Ramos (cell line): ENCODE data around the gene KLHDC4.

Experiments used
- in situ Hi-C: fragments of 300-500 bp; cut with MboI; formaldehyde crosslinking; loops from one replicate; pipeline ENCODE4 v1.14.3; 2022; ENCODE audit warnings: low sequenced_read_pairs; ENCODE audit not compliant: unreplicated experiment

Gene KLHDC4

DNA sequence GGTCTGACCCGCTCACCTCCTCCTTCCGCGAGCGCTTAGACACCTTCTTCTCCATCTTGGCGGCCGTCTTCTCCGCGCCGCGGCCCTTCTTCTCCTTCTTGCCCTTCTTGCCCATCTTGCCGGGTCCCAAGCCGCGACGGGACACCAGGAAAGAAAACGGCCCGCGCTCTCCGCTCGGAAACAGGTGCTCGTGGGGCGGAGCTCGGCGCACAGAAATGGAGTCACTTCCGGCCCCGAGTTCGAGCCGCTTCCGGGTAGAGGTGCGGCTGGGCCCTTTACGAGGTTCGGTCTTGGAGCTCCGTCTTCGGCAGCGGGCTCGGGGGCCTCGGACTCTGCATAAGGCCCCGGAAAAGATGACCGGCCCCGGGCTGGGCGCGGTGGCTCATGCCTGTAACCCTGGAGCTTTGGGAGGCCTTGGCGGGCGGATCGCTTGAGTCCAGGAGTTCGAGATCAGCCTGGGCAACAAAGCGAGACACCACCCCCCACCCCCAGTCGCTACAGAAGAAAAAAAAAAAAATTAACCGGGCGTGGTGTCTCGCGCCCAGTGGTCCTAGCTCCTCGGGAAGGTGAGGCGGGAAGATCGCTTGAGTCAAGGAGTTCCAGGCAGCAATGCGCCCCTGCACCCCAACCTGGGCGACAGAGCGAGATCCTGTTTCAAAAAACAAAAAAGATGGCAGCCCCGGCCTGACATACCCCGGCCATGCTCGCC, at the start of gene KLHDC4:
KLHDC4 (minus strand) TSS at position 211 of the 709 bp plus-strand sequence; CDS start at position 115, 96 bp downstream.
- in situ Hi-C loops = loop anchor here (5.0 kb wide), 1 partner anchor 214 kb away; no protein-coding TSS in a partner anchor

DNA sequence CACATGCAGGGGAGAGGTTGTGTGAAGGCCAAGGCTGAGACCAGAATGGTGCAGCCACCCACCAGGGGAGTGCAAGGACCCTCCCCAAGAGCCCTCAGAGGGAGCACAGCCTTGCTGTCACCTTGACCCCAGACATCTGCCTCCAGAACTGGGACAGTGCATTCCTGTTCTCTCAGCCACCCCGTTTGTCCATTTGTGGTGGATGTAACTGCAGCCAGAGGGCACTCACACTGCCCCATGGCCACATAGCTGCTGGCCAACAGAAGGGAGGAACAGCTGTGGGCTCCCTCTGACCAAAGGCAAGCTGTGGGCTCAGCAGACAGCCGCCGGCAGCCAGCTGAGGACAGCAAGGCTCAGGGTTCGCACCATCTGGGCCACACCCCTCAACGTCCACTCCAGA, 49.8 kb upstream of the KLHDC4 start:
- in situ Hi-C loops = loop anchor here (25.0 kb wide), 1 partner anchor 1172 kb away; the partner anchor contains the start of gene CBFA2T3

DNA sequence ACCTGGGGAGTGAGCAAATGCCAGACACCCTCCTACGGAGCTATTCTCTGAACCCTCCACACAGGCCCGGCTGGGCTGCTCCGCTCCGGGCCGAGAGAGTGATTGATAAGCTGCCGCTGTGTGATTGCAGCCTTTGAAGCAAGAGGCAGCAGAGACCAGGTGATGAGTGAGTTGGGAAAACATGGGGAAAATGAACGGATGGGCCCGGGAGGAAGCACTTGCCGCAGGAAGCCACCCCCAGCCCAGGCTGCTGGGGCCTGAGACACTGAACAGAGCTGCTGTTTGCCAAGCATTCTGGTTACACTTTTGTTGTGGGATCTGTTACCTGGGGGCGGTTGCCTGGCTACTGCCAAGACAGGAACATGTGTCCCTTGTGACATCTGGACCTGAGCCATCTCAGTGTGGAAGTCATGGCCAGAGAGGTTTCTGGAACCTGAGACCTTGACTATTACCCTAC, 46.4 kb upstream of the KLHDC4 start:
- in situ Hi-C loops = loop anchor here (25.0 kb wide), 1 partner anchor 1175 kb away; the partner anchor contains the start of gene CBFA2T3

DNA sequence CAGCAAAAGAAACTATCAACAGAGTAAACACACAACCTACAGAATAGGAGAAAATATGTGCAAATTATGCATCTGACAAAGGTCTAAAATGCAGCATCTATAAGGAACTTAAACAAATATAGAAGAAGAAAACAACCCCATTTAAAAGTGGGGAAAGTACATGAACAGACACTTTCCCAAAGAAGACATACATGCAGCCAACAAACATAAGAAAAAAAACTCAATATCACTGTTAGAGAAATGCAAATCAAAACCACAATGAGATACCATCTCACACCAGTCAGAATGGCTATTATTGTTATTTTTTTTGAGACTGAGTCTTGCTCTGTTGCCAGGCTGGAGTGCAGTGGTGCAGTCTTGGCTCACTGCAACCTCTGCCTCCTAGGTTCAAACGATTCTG, 45.7 kb upstream of the KLHDC4 start:
- in situ Hi-C loops = loop anchor here (25.0 kb wide), 1 partner anchor 1176 kb away; the partner anchor contains the start of gene CBFA2T3

DNA sequence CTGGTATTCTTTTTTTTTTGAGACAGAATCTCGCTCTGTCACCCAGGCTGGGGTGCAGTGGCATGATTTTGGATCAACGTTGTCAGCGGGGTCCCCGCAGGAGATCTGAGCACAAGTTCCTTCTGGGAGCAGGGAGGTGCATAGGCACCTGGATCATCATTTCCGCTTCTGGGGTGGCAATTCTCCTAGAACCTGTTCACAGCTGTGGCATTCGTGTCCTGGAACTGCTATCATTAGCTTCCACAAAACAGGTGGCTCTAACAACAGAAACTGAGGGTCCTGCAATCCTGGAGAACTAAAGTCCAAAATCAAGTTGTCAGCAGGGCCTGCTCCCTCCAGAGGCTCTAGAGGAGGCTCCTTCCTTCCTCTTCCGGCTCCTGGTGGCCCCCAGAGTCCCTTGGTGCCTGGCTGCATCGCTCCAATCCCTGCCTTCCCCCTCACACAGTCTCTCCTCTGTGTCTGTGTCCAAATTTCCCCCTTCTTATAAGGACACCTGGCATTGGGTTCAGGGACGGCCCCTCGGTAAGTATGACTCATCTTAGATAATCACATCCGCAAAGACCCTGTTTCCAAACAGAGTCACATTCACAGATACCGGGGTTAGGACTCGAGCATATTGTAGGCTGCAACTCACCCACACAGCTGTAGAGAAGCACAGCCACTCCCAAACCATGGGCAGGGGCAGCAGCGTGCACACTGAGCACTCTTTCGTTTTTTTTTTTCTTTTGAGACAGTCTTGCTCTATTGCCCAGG, 43.5 kb upstream of the KLHDC4 start:
- in situ Hi-C loops = loop anchor here (25.0 kb wide), 1 partner anchor 1178 kb away; the partner anchor contains the start of gene CBFA2T3

DNA sequence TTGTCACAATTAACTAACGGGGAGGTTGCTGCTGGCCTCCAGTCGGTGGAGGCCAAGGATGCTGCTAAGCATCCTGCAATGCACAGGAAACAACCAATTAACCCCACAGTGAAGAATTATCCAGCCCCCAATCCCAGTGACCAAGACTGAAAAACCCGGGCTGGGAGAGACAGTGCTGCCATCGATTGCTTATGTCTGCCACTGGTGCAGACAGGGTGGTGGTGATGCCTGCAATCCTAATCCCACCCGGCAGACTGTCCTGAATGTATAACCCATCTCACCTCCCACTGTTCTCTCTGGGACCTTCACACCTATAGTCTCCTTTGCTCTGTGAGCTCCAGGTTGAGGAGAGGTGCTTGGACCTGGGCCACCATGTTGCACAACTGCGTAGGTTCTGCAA, 42.3 kb upstream of the KLHDC4 start:
- in situ Hi-C loops = loop anchor here (25.0 kb wide), 1 partner anchor 1179 kb away; the partner anchor contains the start of gene CBFA2T3

DNA sequence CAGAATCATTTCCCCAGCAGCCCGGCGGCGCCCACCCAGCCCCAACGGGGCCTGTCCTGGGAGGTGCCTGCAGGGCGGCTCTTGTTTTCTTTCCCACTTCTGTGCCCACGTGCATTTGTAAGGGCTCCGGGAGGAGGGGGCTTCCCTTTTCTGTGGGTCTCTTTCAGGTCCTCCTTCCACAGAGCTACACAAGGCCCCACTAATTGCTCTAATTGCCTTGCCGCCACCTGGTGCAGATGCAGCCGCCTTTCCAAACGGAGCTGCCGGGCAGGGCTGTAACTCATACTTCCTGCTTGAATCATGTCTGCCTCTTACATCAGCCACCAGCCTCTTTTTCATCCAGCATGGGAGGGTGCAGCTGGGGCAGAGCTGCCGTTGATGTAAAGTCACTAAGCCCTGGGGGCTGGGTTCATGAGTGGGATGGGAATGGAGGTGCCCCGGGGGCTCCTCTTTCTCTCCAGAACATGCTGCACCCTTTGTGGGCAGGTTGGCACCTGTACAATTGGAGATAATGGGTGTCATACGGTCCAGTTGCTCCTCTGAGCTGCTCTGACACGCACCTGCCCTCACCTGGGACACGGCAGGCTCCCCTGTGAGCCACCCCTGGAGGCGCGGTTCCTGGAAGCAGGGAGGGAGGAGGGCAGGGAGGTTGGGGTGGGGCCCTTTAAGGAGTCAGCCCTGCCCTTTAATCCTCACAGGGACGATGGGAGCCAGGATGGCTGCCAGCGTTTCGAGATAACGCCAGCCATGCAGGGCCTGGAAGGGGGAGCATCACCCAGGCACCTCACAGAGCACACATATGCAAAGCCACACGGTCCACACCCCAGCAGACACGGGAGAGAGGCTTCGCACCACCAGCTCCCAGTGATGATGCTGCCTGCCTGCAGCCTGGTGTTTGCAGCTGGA, 41.1 kb upstream of the KLHDC4 start:
- in situ Hi-C loops = loop anchor here (25.0 kb wide), 1 partner anchor 1180 kb away; the partner anchor contains the start of gene CBFA2T3

DNA sequence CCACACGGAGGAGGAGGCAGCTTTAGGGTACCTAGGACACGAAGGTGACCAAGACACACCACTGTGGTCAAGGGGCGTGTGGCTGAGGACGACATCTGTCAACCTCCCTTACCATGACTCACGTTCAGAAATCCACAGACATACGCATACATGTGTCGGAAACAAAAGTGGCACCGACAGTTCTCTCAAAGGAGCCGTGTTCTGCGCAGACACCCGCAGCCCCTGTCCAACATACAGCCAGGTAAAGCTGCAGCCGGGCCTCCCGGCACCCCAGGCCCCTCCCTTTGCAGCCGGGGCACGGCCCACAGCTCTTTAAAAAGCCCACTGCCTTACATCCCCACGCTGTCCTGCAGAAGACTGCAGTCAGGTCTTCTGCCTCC, 40.5 kb upstream of the KLHDC4 start:
- in situ Hi-C loops = loop anchor here (25.0 kb wide), 1 partner anchor 1181 kb away; the partner anchor contains the start of gene CBFA2T3

DNA sequence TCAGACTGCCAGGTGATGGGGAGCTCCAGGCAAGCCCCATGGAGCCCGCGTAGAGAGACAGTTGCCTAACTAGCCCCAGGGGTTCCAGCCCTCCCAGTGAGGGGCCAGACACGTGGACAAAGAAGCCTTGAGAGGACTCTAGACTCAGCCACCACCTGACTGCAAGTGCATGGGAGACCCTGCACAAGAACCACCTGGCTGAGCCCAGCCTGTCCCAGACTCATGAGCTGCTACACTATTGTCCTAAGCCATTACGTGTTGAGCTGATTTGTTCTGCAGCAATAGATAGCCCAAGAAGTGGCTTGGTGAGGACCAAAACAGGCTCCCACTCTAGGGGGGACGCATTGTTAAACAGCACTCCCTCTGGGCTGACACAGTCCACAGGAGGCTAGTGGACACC, 37.6 kb upstream of the KLHDC4 start:
- in situ Hi-C loops = loop anchor here (25.0 kb wide), 1 partner anchor 1184 kb away; the partner anchor contains the start of gene CBFA2T3

DNA sequence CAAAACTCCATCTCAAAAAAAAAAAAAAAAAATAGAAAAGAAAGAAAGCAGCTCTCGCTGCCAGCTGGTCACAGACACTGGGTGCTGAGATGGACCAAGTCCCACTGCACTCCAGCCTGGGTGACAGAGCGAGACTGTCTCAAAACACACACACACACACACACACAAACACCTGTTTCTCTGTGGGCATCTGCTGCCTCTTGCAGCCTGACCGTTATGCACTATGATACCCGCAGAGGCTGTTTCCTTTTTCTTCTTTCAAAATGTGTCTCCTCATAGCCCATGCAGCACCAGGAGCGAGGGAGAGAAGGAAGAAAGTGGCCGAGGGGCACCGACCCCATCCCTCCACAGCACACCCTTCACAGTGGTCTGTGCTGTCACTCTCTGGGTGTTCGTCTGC, 36.9 kb upstream of the KLHDC4 start:
- in situ Hi-C loops = loop anchor here (25.0 kb wide), 1 partner anchor 1185 kb away; the partner anchor contains the start of gene CBFA2T3

DNA sequence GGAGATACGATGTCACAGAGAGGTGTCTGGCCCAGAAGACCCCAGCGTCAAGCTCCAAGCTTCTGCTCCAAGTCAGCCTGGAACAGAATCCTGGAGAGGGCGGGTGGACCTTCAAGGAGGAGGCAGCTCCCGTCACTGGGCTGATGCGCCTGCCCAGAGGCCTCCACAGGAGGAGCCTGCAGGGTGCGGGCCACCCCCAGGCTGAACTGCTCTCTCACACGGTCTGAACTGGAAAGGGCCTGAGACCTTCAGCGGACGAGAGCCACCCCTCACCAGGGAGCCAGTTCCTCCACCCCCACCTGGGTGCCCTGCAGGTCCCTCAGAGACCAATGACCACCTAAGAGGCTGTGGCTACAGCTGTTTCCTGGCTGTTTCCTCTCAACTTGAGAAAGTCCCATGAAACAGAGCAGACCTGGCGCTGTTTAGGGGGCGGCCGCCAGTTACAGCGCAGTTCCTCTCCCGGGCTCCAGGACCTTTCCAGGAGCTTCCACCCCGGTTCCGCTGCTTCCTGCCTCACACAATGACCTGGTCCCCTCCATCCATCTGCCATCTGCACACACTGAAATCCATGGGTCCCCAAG, 36.0 kb upstream of the KLHDC4 start:
- in situ Hi-C loops = loop anchor here (25.0 kb wide), 1 partner anchor 1186 kb away; the partner anchor contains the start of gene CBFA2T3

DNA sequence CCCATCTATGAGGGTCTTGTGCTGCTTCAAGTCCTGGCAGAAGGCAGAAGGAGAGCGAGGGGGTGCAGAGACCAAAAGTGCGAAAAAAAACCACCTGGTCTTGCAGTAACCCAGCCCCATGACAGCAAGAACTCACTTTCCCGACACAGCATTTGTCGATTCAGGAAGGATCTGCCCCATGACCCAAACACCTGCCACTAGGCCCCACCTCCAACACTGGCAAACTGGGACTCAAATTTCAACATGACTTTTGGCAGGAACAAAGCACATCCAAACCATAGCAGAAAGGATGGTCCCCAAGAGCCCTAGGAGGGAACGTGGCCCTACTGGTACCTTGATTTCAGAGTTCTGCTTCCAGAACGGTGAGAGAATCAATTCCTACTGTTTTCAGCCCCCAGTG, 34.7 kb upstream of the KLHDC4 start:
- in situ Hi-C loops = loop anchor here (25.0 kb wide), 1 partner anchor 1187 kb away; the partner anchor contains the start of gene CBFA2T3

DNA sequence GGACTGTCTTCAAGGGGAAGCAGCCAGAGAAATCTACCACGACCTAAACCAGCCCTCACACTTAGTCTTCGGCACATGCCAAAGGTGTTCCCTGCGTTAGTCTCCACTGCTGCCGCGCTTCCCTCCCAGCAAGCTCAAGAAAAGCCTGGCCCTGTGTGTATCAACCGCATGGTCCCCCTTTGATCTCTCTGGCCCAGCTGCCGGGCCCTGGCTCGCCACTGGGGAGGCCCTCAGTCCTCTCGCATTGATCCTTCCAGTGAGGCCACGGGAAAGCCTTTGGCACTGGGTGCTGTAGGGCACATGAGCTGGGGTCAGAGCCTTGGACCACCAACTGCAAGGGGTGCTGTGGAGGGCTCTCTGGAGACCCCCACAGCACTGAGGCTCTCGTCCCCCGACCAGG, 29.6 kb upstream of the KLHDC4 start:
- in situ Hi-C loops = no loop called here

DNA sequence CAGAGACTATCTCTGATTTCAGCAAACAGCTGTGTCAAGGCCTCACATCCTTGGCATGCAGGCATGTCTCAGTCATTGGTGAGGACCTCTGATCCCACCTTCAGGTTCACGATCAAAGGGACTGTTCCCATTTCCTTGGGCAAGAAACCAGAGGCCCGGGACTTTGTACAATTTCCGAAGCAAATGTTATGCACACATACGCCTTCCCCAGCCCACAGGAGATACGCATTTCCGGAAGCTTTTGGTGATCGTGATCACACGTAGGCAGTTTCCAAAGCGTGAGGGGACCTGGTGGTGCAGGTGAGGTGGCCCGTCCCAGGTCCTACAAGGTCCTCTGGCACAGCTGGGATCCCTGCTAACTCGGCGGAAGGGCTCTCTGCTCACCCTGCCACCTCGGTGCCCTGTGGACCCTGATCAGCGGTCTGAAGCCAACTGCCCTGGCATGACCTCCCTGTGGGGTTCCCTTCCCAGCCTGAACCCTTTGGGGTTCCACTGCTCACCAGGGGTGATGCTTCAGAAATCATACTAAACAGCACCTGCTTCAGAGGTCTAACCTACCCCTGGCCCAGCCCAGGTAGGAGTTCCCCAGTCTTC, 28.8 kb upstream of the KLHDC4 start:
- in situ Hi-C loops = no loop called here

DNA sequence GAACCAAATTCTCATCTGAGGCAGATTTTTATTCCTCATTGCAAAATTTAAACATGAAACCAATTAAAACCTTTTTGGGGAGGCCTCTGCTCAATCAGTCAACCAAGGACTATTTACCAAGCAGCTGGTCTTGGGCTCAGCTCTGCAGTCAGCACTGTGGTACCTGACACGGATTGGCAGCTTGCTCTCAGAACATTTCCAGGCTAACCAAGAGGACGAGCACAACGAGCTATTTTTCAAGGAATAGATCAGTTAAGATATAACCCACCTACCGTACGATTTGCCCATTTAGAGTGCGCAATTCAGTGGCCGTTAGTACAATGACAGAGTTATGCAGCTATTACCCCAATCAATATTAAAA, 26.4 kb upstream of the KLHDC4 start:
- in situ Hi-C loops = no loop called here

DNA sequence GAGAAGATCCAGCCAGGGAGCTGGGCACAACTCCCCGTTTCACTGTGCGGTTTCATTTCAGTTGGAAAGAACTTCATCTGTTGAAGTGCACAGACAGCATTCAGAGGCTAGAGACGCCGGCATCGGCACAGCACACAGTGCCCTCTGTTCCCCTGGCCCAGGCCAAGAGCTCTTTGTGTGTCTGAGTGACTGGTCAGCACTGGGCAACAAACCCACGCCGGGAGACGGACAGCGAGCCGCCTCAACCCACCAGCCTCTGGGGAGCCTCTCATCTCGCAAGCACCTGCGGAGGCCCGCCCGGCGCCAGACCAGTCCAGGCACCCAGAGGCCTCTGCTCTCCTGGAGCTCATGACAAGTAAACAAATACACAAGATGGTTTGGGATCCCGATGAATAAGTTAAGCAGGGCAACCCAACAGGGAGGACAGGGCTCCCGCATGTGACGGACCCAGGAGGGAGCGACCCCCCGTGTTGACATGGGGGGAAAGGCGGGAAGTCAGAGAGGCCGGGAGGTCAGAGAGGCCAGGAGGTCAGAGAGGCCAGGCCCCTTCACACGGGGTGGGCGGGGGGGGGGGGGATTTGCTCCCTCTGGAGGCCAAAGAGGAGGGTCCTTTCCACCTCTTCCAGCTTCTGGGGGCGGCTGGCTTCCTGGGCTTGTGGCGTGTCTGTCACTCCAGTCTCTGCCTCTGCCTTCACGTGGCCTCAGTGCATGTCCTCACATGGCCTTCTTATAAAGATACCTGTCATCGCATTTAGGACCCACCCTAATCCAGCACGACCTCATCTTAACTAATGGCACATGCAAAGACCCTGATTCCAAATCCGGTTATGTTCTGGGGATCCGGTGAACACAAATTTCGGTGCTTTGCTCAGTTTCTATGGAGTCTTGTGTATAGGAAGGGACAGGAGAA, 25.8 kb upstream of the KLHDC4 start:
- in situ Hi-C loops = no loop called here

DNA sequence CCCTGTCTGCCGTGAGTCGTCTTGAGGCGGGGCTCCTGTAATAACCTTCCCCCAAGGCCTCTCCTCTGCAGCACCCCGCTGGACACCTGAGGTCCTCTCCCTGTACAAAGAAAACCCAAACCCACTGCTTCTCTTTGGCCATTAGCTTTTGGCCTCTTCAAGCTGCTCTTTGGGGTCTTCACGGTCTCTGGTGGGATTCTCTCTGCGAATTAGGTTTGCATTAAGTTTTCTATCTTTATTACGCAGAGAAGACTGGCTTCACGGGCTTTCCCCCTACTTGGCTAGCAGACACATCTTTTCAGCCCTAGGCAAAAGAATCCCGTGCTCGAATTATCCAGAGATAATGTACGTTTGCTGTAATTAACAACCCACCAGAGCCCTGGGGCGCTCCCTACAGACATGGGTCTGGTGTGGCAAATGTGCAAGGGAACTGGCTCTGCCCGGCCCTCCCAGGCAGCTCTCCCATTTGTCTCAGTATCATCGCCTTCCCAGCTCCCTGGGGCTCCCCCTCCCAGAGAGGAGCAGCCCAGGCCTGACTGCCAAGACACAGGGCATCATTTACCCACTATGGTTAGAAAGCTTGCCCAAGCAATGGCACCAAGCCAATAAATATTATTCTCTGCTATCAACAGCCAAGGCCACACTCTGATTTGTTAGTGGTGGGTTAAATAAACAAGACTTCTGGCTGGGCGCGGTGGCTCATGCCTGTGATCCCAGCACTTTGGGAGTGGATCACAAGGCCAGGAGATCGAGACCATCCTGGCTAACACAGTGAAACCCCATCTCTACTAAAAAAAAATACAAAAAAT, 24.7 kb upstream of the KLHDC4 start:
- in situ Hi-C loops = no loop called here
